IMR-90 (cell line): ENCODE data around the gene COA6. TPM values are rescaled to one million over a fixed set of nuclear protein-coding genes. Genes with fewer than 3 reads are reported as not detected.

Experiments used
- ATAC-seq: fragments of 200-7000 bp; cut with Tn5 transposase; 2 replicates; pipeline ENCODE4 v1.9.1; 2020; ENCODE audit warnings: low read depth, mild to moderate bottlenecking, moderate library complexity
- BruUV-seq: library from RNA; stranded (reverse); fragments of 400-500 nt; replicated peaks from 2 replicates; lab custom pipeline; 2021; lab: Mats Ljungman, UMichigan
- CTCF ChIA-PET: fragments of 300-600 bp; formaldehyde crosslinking; extraction: SDS; loops from one replicate; lab custom pipeline; 2021; ENCODE audit warnings: antibody characterized with exemption; lab: Yijun Ruan, JAX
- POLR2A ChIA-PET: fragments of 300-600 bp; sonication (Branson Sonifier 250); formaldehyde crosslinking; loops from one replicate; lab custom pipeline; 2022; ENCODE audit warnings: antibody characterized with exemption; ENCODE audit not compliant: unreplicated experiment; lab: Charles Lee
- DNase-seq: peaks from one replicate; pipeline ENCODE4 v3.0.0; 2013
- H2AFZ ChIP-seq: replicated peaks from 2 replicates; pipeline ENCODE3; 2013; ENCODE audit warnings: low read length, mild to moderate bottlenecking; ENCODE audit not compliant: poor library complexity
- H2AK5ac ChIP-seq: 2 replicates; pipeline ENCODE4 v1.6.1; 2013; ENCODE audit warnings: low read depth, low read length, inconsistent platforms
- H2AK9ac ChIP-seq: replicated peaks from 2 replicates; pipeline ENCODE3; 2013; ENCODE audit warnings: mild to moderate bottlenecking, low read depth, low read length, moderate library complexity; ENCODE audit not compliant: poor library complexity
- H2BK120ac ChIP-seq: 2 replicates; pipeline ENCODE4 v1.6.1; 2013; ENCODE audit warnings: low read depth, low read length, inconsistent platforms
- H2BK15ac ChIP-seq: 3 replicates; pipeline ENCODE4 v1.6.1; 2013; ENCODE audit warnings: low read depth, low read length, inconsistent platforms
- H2BK20ac ChIP-seq: 2 replicates; pipeline ENCODE4 v1.6.1; 2013; ENCODE audit warnings: low read depth, mild to moderate bottlenecking, inconsistent platforms, low read length, moderate library complexity
- H2BK5ac ChIP-seq: 2 replicates; pipeline ENCODE4 v1.6.1; 2013; ENCODE audit warnings: mild to moderate bottlenecking, low read depth, low read length, inconsistent platforms; ENCODE audit not compliant: poor library complexity, severe bottlenecking
- H3K14ac ChIP-seq: replicated peaks from 2 replicates; pipeline ENCODE4 v1.6.1; 2013; ENCODE audit warnings: low read depth, low read length, inconsistent platforms
- H3K18ac ChIP-seq: 2 replicates; pipeline ENCODE4 v1.6.1; 2013; ENCODE audit warnings: low read depth, low read length, control low read depth
- H3K23ac ChIP-seq: 2 replicates; pipeline ENCODE4 v1.6.1; 2013; ENCODE audit warnings: low read depth, low read length, inconsistent platforms
- H3K27ac ChIP-seq: 2 replicates; pipeline ENCODE4 v1.5.1; 2013; ENCODE audit warnings: mild to moderate bottlenecking, control low read depth, low read length; ENCODE audit not compliant: insufficient read depth
- H3K27me3 ChIP-seq: 2 replicates; pipeline ENCODE4 v1.6.1; 2013; ENCODE audit warnings: low read length; ENCODE audit not compliant: control insufficient read depth, insufficient read depth
- H3K36me3 ChIP-seq: 2 replicates; pipeline ENCODE4 v1.6.1; 2013; ENCODE audit warnings: low read length, mixed read lengths; ENCODE audit not compliant: control insufficient read depth, insufficient read depth
- H3K4ac ChIP-seq: 2 replicates; pipeline ENCODE4 v1.6.1; 2013; ENCODE audit warnings: low read depth, low read length, inconsistent platforms
- H3K4me1 ChIP-seq: 2 replicates; pipeline ENCODE4 v1.6.1; 2013; ENCODE audit warnings: low read length, mixed read lengths; ENCODE audit not compliant: control insufficient read depth, insufficient read depth
- H3K4me2 ChIP-seq: 2 replicates; pipeline ENCODE4 v1.6.1; 2013; ENCODE audit warnings: low read depth, mild to moderate bottlenecking, control low read depth, low read length, moderate library complexity
- H3K4me3 ChIP-seq: 2 replicates; pipeline ENCODE4 v1.5.1; 2013; ENCODE audit warnings: low read depth, mild to moderate bottlenecking, control low read depth, low read length, moderate library complexity; ENCODE audit not compliant: insufficient read depth
- H3K56ac ChIP-seq: 2 replicates; pipeline ENCODE4 v1.6.1; 2013; ENCODE audit warnings: low read length, inconsistent platforms; ENCODE audit not compliant: insufficient read depth; ENCODE audit errors: extremely low read depth
- H3K79me1 ChIP-seq, 2 experiments: 2 replicates each; pipeline ENCODE4 v1.6.1; 2013; ENCODE audit warnings: low read length in 2 of 2, inconsistent platforms in 1 of 2, low read depth in 1 of 2
- H3K9ac ChIP-seq: 2 replicates; pipeline ENCODE4 v1.6.1; 2013; ENCODE audit warnings: low read depth, low read length, control low read depth
- H3K9me1 ChIP-seq: 2 replicates; pipeline ENCODE4 v1.6.1; 2013; ENCODE audit warnings: low read length, inconsistent platforms; ENCODE audit not compliant: insufficient read depth
- H3K9me3 ChIP-seq: 2 replicates; pipeline ENCODE4 v1.6.1; 2013; ENCODE audit warnings: low read length; ENCODE audit not compliant: control insufficient read depth, insufficient read depth
- H4K20me1 ChIP-seq: 2 replicates; pipeline ENCODE4 v1.6.1; 2013; ENCODE audit warnings: low read length, inconsistent platforms; ENCODE audit not compliant: insufficient read depth
- H4K5ac ChIP-seq: 2 replicates; pipeline ENCODE4 v1.6.1; 2013; ENCODE audit warnings: mild to moderate bottlenecking, low read depth, low read length, control low read depth
- H4K8ac ChIP-seq, 2 experiments: 2 replicates each; pipeline ENCODE4 v1.6.1; 2013; ENCODE audit warnings: low read depth in 2 of 2, low read length in 2 of 2, control low read depth in 1 of 2, inconsistent platforms in 1 of 2
- H4K91ac ChIP-seq: 2 replicates; pipeline ENCODE4 v1.6.1; 2013; ENCODE audit warnings: low read depth, low read length, inconsistent platforms; ENCODE audit not compliant: insufficient read depth
- RAD21 ChIP-seq: IDR thresholded peaks from 2 replicates; pipeline ENCODE4 v1.6.1; 2012; ENCODE audit warnings: low read length, improper control_type of control experiment
- WGBS, 2 experiments: methylation state at CpG; one replicate each; pipeline versions ENCODE4 v1.1.5 to v1.1.7; 2013; ENCODE audit warnings: missing lambda C conversion rate in 2 of 2; ENCODE audit not compliant: insufficient read length in 1 of 2; ENCODE audit errors: extremely low coverage in 2 of 2; 5-methylcytosine and 5-hydroxymethylcytosine counted together
- dilution Hi-C: fragments of 300-500 bp; cut with HindIII; formaldehyde crosslinking; loops from one replicate; pipeline ENCODE4 v1.14.3; 2018; ENCODE audit warnings: low sequenced_read_pairs; ENCODE audit not compliant: unreplicated experiment
- in situ Hi-C: fragments of 300-500 bp; cut with MboI; formaldehyde crosslinking; loops from 3 replicates; pipeline ENCODE4 v1.14.3; 2019; ENCODE audit warnings: low sequenced_read_pairs, inconsistent platforms, mixed read lengths
- intact Hi-C: fragments of 100-400 bp; cut with micrococcal nuclease; formaldehyde crosslinking; loops from 2 replicates; pipeline ENCODE4 v1.10.0; 2022
- polyA plus RNA-seq, 3 experiments: library from polyadenylated mRNA; depleted of rRNA; stranded (reverse); fragments of >200 nt; gene quantifications; 2 replicates each; pipeline ENCODE4 v1.2.3, GENCODE V29; 2012; ENCODE audit warnings: low replicate concordance in 1 of 3
- total RNA-seq: library from RNA; depleted of rRNA; stranded (reverse); fragments of >200 nt; gene quantifications from 2 replicates; pipeline ENCODE4 v1.2.3, GENCODE V29; 2012

The COA6 gene
- total and polyA plus RNA-seq, 2 of the 4 experiments (the other 2 are of a cell fraction): 6.8 to 14.3 TPM

GRCh38 chr1:234373959-234374254, 651 bp downstream of the COA6 start:
- Histone ChIP-seq H2AFZ (peak overlapping the region; percentile 99), H3K9me3 (no peaks in the 10 kb centered on the region), H3K36me3 (peaks cover 18% of the 10 kb centered on the region), H3K23ac (peak overlapping the region; percentile 97), H3K27ac (peak overlapping the region; percentile 90), H3K4ac (peak overlapping the region; percentile 93), H3K9ac (peak overlapping the region; percentile 85), H2BK20ac (no peak overlapping the region), H4K91ac (peak overlapping the region; percentile 74), H3K4me2 (peak overlapping the region; percentile 81), H3K4me1 (no peaks in the 10 kb centered on the region), H2BK5ac (peak overlapping the region; percentile 96), H3K9me1 (0 out of 2 replicates have a peak, but pooled peaks cover 2% of the 10 kb centered on the region), H4K8ac (peak overlapping the region; percentile 75 to 96), H2AK9ac (peak overlapping the region; percentile 96), H3K18ac (no peak overlapping the region; the same call in 1 of the 2 replicates), H2BK15ac (no peak overlapping the region), H3K27me3 (no peaks in the 10 kb centered on the region), H2AK5ac (peak overlapping the region; percentile 54; the same call in 1 of the 2 replicates), H3K79me1 (peaks cover 25 to 30% of the 10 kb centered on the region in 2 experiments; a peak in 3 of 4 replicates), H3K56ac (peak overlapping the region; percentile 89), H2BK120ac (peak overlapping the region; percentile 75), H3K14ac (peak overlapping the region; percentile 89), H3K4me3 (peak overlapping the region; percentile 64), H4K5ac (peak overlapping the region; percentile 80), H4K20me1 (no peaks in the 10 kb centered on the region)
- no peak for TF ChIP-seq RAD21
- WGBS, 2 experiments: no CpG with 5 or more reads among the region's 6 CpGs
- CTCF ChIA-PET: no interaction called here
- POLR2A ChIA-PET: no interaction called here
- DNase-seq (no peak), ATAC-seq (peak; percentile 40)
- BruUV-seq: no TSS peak
- in situ Hi-C loops: no loop called here
- intact Hi-C loops: loop anchor here (1.0 to 5.0 kb wide), 2 partner anchors 162 to 220 kb away; no protein-coding TSS in a partner anchor
- dilution Hi-C loops: no loop called here
